Liver (tissue), 9 donors: ENCODE measurements around the gene HSP90AA1. TPM values are rescaled to one million over a fixed set of nuclear protein-coding genes. Genes with fewer than 3 reads are reported as not detected.
A peak's percentile ranks its signal among the peaks of the same experiment; 100 is the strongest.

Experiments used
- DNase-seq: peaks from one replicate; pipeline ENCODE4 v3.0.0-alpha.2; 2017; ENCODE audit warnings: low spot score
- H3K27ac ChIP-seq, 2 donors: one replicate each; pipeline ENCODE4 v1.7.0; 2013; ENCODE audit warnings: inconsistent platforms in 2 of 2, low read length in 2 of 2, control low read depth in 1 of 2, low read depth in 1 of 2, mild to moderate bottlenecking in 1 of 2
- H3K27me3 ChIP-seq, 4 donors: one replicate each; pipeline versions ENCODE4 v1.6.1 to v1.7.0; 2013; ENCODE audit warnings: low read length in 3 of 4, inconsistent platforms in 1 of 4, mild to moderate bottlenecking in 1 of 4, moderate library complexity in 1 of 4; ENCODE audit not compliant: control insufficient read depth in 4 of 4, insufficient read depth in 4 of 4
- H3K36me3 ChIP-seq, 4 donors: one replicate each; pipeline versions ENCODE4 v1.6.1 to v1.7.0; 2013; ENCODE audit warnings: low read length in 3 of 4, mild to moderate bottlenecking in 3 of 4, low read depth in 1 of 4, moderate library complexity in 1 of 4; ENCODE audit not compliant: control insufficient read depth in 4 of 4, insufficient read depth in 3 of 4
- H3K4me1 ChIP-seq, 4 donors: one replicate each; pipeline versions ENCODE4 v1.6.1 to v1.7.0; 2013; ENCODE audit warnings: low read length in 3 of 4, mild to moderate bottlenecking in 3 of 4, moderate library complexity in 1 of 4; ENCODE audit not compliant: control insufficient read depth in 4 of 4, insufficient read depth in 4 of 4
- H3K4me3 ChIP-seq, 3 donors: one replicate each; pipeline versions ENCODE4 v1.6.1 to v1.7.0; 2013; ENCODE audit warnings: low read length in 3 of 3, control low read depth in 1 of 3, low read depth in 1 of 3, mild to moderate bottlenecking in 1 of 3
- H3K9ac ChIP-seq, 2 donors: one replicate each; pipeline ENCODE4 v1.7.0; 2013; ENCODE audit warnings: low read length in 2 of 2, mild to moderate bottlenecking in 2 of 2, moderate library complexity in 2 of 2, control low read depth in 1 of 2, low read depth in 1 of 2
- H3K9me3 ChIP-seq, 4 donors: one replicate each; pipeline versions ENCODE4 v1.6.1 to v1.7.0; 2013; ENCODE audit warnings: low read length in 3 of 4; ENCODE audit not compliant: control insufficient read depth in 4 of 4
- ATF3 ChIP-seq: IDR thresholded peaks from 2 replicates; pipeline ENCODE4 v1.6.1; 2016; ENCODE audit warnings: antibody characterized with exemption
- CTCF ChIP-seq: fragments of 150-350 bp; IDR thresholded peaks from 2 replicates; pipeline ENCODE4 v1.5.1; 2017; ENCODE audit warnings: improper control_type of control experiment, low read depth, low read length; ENCODE audit not compliant: missing input control
- EGR1 ChIP-seq, 2 donors: IDR thresholded peaks; 2 replicates each; pipeline ENCODE4 v1.6.1; 2016 to 2018; ENCODE audit warnings: antibody characterized with exemption in 2 of 2, low read depth in 2 of 2
- FOXA1 ChIP-seq: IDR thresholded peaks from 2 replicates; pipeline ENCODE4 v1.6.1; 2016; ENCODE audit warnings: antibody characterized with exemption
- GABPA ChIP-seq, 2 donors: IDR thresholded peaks in 1 of 2; conservative IDR thresholded peaks in 1 of 2; 2 replicates each; pipeline ENCODE4 v1.6.1; 2016; ENCODE audit warnings: antibody characterized with exemption in 2 of 2, mild to moderate bottlenecking in 1 of 2, moderate library complexity in 1 of 2
- HNF4A ChIP-seq, 2 donors: conservative IDR thresholded peaks; 2 replicates each; pipeline ENCODE4 v1.6.1; 2016; ENCODE audit warnings: antibody characterized with exemption in 2 of 2, mild to moderate bottlenecking in 2 of 2
- HNF4G ChIP-seq: IDR thresholded peaks from 2 replicates; pipeline ENCODE4 v1.6.1; 2016; ENCODE audit warnings: antibody characterized with exemption
- JUND ChIP-seq, 2 donors: IDR thresholded peaks; 2 replicates each; pipeline ENCODE4 v1.6.1; 2016; ENCODE audit warnings: antibody characterized with exemption in 2 of 2
- MAX ChIP-seq: IDR thresholded peaks from 2 replicates; pipeline ENCODE4 v1.6.1; 2016; ENCODE audit warnings: antibody characterized with exemption
- NR2F2 ChIP-seq: IDR thresholded peaks from 2 replicates; pipeline ENCODE4 v1.6.1; 2016; ENCODE audit warnings: antibody characterized with exemption
- RAD21 ChIP-seq, 2 donors: IDR thresholded peaks; 2 replicates each; pipeline ENCODE4 v1.6.1; 2016; ENCODE audit warnings: antibody characterized with exemption in 2 of 2, mild to moderate bottlenecking in 2 of 2
- REST ChIP-seq: IDR thresholded peaks from 2 replicates; pipeline ENCODE4 v1.6.1; 2016; ENCODE audit warnings: antibody characterized with exemption, mild to moderate bottlenecking
- RXRA ChIP-seq, 2 donors: IDR thresholded peaks; 2 replicates each; pipeline ENCODE4 v1.6.1; 2017 to 2018; ENCODE audit warnings: antibody characterized with exemption in 2 of 2, mild to moderate bottlenecking in 1 of 2
- SP1 ChIP-seq: IDR thresholded peaks from 2 replicates; pipeline ENCODE4 v1.6.1; 2018; ENCODE audit warnings: antibody characterized with exemption, mild to moderate bottlenecking
- YY1 ChIP-seq: IDR thresholded peaks from 2 replicates; pipeline ENCODE4 v1.6.1; 2016; ENCODE audit warnings: antibody characterized with exemption, mild to moderate bottlenecking
- ZBTB33 ChIP-seq: IDR thresholded peaks from 2 replicates; pipeline ENCODE4 v1.6.1; 2016; ENCODE audit warnings: antibody characterized with exemption
- WGBS: extraction: QIAGEN DNeasy Blood & Tissue Kit; methylation state at CpG from one replicate; pipeline ENCODE4 v1.1.7; 2013; 5-methylcytosine and 5-hydroxymethylcytosine counted together
- polyA plus RNA-seq, 2 donors: library from polyadenylated mRNA; stranded (reverse) in 1 of 2; unstranded in 1 of 2; fragments of 200-250 nt in 1 of 2; fragments of >200 nt in 1 of 2; fragmentation: Nextera tagmentation in 1 of 2; extraction: Ambion mirVana in 1 of 2; gene quantifications; one replicate each; pipeline versions ENCODE4 v1.2.1 to v1.2.3, GENCODE V29; 2013 to 2015
- total RNA-seq, 2 donors: library from RNA; depleted of rRNA; stranded (reverse); fragments of >200 nt; gene quantifications; one replicate each; pipeline ENCODE4 v1.2.3, GENCODE V29; 2014
- donor health status: healthy.
- donor health status: healthy.
- donor health status: healthy.
- donor health status: healthy.
- donor health status: healthy.

The HSP90AA1 gene
- total and polyA plus RNA-seq, 4 donors = 174 to 386 (median 287) TPM

GRCh38 chr14:102089621-102090343 is 2.9 kb upstream of the HSP90AA1 start:
- TF ChIP-seq ATF3 = no peak
- DNase-seq = no peak
- Histone ChIP-seq H3K27me3 (no peaks in the 10 kb centered on the region), H3K9me3 (no peaks in the 10 kb centered on the region), H3K9ac (no peak overlapping the region), H3K4me3 (no peak overlapping the region), H3K4me1 (peaks cover 0 to 20% (median 11%) of the 10 kb centered on the region in 4 donors), H3K36me3 (peaks cover 0 to 7% (median 7%) of the 10 kb centered on the region in 4 donors), H3K27ac (no peak overlapping the region)
- WGBS = 90% methylated on average over 11 of the region's 11 CpGs

GRCh38 chr14:102088012-102088792 is 1.4 kb upstream of the HSP90AA1 start:
- peak overlapping the region; percentile 99 to 100 for H3K27ac ChIP-seq
- no peak for TF ChIP-seq YY1
- TF ChIP-seq ATF3 = no peak
- no peak for TF ChIP-seq EGR1 (IDR thresholded peaks at IDR 0.05; ENCODE audit: low read depth in 2 of 2)
- no peak for TF ChIP-seq JUND (IDR thresholded peaks at IDR 0.05)
- TF ChIP-seq GABPA (IDR thresholded peaks at IDR 0.05 in 1 of 2, conservative IDR thresholded peaks at IDR 0.05 in 1 of 2) = no peak
- TF ChIP-seq RAD21 (IDR thresholded peaks at IDR 0.05) = no peak
- no peak for TF ChIP-seq REST
- TF ChIP-seq ZBTB33 = no peak
- no peak for TF ChIP-seq RXRA (IDR thresholded peaks at IDR 0.05)
- TF ChIP-seq SP1 = no peak
- no peak for TF ChIP-seq NR2F2
- no peak for TF ChIP-seq HNF4G
- TF ChIP-seq MAX = no peak
- no peak for TF ChIP-seq CTCF
- TF ChIP-seq FOXA1 = no peak
- no peak for TF ChIP-seq HNF4A (conservative IDR thresholded peaks at IDR 0.05)
- peaks cover 3 to 27% (median 18%) of the 10 kb centered on the region in 4 donors for H3K4me1 ChIP-seq
- H3K27me3 ChIP-seq = no peaks in the 10 kb centered on the region
- H3K9ac ChIP-seq = peak overlapping the region; percentile 94 to 96
- H3K9me3 ChIP-seq = no peaks in the 10 kb centered on the region
- DNase-seq = peak; percentile 66
- H3K4me3 ChIP-seq = peak overlapping the region in 2 of 3 donors; percentile 21 to 75
- WGBS = 52% methylated on average over 39 of the region's 39 CpGs
- H3K36me3 ChIP-seq = peaks cover 10 to 23% (median 17%) of the 10 kb centered on the region in 4 donors
